Right lobe of liver (tissue), 6 donors: ENCODE results near the gene RABEP1. TPM values are rescaled to one million over a fixed set of nuclear protein-coding genes. Genes with fewer than 3 reads are reported as not detected.

Experiments
- ATAC-seq, 4 donors: fragments of 200-7000 bp; cut with Tn5 transposase; one replicate each; pipeline ENCODE4 v1.9.1; 2020; ENCODE audit warnings: mild to moderate bottlenecking in 4 of 4, moderate library complexity in 4 of 4
- DNase-seq, 3 donors: peaks; one replicate each; pipeline ENCODE4 v3.0.0-alpha.2; 2020
- H3K27ac ChIP-seq, 3 donors: fragments of 200-600 bp; one replicate each; pipeline ENCODE4 v1.8.0; 2022
- H3K27me3 ChIP-seq, 2 donors: fragments of 200-600 bp; one replicate each; pipeline ENCODE4 v1.8.0; 2022
- H3K36me3 ChIP-seq, 4 donors: fragments of 200-600 bp; sonication (generic) in 1 of 4; one replicate each; pipeline versions ENCODE4 v1.5.1 to v1.8.0; 2017 to 2022; ENCODE audit warnings: control low read depth in 1 of 4
- H3K4me1 ChIP-seq, 4 donors: fragments of 200-600 bp; sonication (generic) in 1 of 4; one replicate each; pipeline versions ENCODE4 v1.5.1 to v1.8.0; 2017 to 2022; ENCODE audit warnings: control low read depth in 1 of 4
- H3K4me3 ChIP-seq, 3 donors: fragments of 200-600 bp; one replicate each; pipeline ENCODE4 v1.8.0; 2022
- H3K9me3 ChIP-seq, 4 donors: fragments of 200-600 bp; sonication (generic) in 1 of 4; one replicate each; pipeline versions ENCODE4 v1.5.1 to v1.8.0; 2017 to 2022; ENCODE audit warnings: control low read depth in 1 of 4
- POLR2A ChIP-seq: fragments of 450-650 bp; IDR thresholded peaks from one replicate; pipeline ENCODE4 v1.6.1; 2017; ENCODE audit warnings: antibody characterized with exemption, mild to moderate bottlenecking
- WGBS: methylation state at CpG from one replicate; pipeline ENCODE4 v1.1.6; 2018; ENCODE audit warnings: low coverage, low lambda C conversion rate; ENCODE audit not compliant: insufficient coverage; ENCODE audit errors: missing lambda C conversion rate; 5-methylcytosine and 5-hydroxymethylcytosine counted together
- intact Hi-C, 2 donors: fragments of 100-400 bp; cut with DNase I; formaldehyde crosslinking; loops; one replicate each; pipeline versions ENCODE4 v1.11.2 to v1.14.1; 2022
- total RNA-seq, 6 experiments: library from RNA; depleted of rRNA in 2 of 6; stranded (reverse); fragments of >200 nt in 2 of 6; fragmentation: NEBNext Ultra II Directional in 3 of 6; extraction: Animal tissue kit (Norgen Biotek cat#: 25700) in 3 of 6; gene quantifications; one replicate each; pipeline versions ENCODE4 v1.1.0 to v1.2.4, GENCODE V29; 2016 to 2023
- TF ChIP-seq, protein P1 (sequence below), 4 donors: fragments of 200-600 bp in 3 of 4; fragments of 450-650 bp in 1 of 4; IDR thresholded peaks; one replicate each; pipeline versions ENCODE4 v1.5.1 to v1.8.0; 2016 to 2022; ENCODE audit warnings: antibody characterized with exemption in 4 of 4, mild to moderate bottlenecking in 2 of 4
- donor health status: DM: no; HTN: yes; CAD: no.
- donor health status: DM: no; HTN: no; CAD: no.
- donor health status: DM: no; HTN: no; CAD: no.
- donor health status: DM: no; HTN: yes; CAD: no.
- donor health status: DM: no; HTN: yes; CAD: no.

Gene RABEP1
- total RNA-seq, 6 experiments from 2014 or later = 15.5 to 25.4 (median 21.1) TPM

DNA sequence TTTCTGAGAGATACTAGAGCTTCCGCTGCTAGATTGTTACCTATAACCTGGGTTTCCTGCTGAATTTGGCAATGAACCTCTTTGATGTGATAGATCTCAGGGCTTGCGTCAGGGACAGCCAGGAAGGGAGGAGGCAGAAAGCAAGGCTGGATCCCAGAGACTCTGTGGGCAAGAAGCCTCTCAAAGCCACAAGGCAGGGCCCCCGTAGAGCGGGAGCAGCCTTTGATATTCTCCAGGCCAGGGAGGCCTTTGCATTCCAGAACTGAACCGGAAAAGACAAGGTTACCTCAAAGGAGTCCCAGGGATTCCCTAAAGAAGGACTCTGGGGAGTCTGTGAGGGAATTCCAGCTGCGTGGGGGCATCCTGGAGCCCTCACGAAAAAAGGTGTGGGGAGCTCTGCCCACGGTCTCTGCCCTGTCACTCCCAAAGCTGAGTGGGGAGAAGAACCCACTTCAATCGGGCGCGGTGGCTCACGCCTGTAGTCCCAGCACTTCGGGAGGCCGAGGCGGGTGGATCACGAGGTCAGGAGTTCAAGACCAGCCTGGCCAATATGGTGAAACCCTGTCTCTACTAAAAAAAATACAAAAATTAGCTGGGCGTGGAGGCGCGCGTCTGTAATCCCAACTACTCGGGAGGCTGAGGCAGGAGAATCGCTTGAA lies 33.1 kb upstream of the RABEP1 start:
- Histone ChIP-seq H3K36me3 (no peaks in the 10 kb centered on the region), H3K27me3 (no peaks in the 10 kb centered on the region), H3K4me3 (no peak overlapping the region), H3K9me3 (no peaks in the 10 kb centered on the region), H3K27ac (no peak overlapping the region), H3K4me1 (no peaks in the 10 kb centered on the region)
- WGBS = 85% methylated on average over 13 of the region's 22 CpGs
- no peak for DNase-seq
- TF ChIP-seq POLR2A = no peak
- TF ChIP-seq, protein P1, sequence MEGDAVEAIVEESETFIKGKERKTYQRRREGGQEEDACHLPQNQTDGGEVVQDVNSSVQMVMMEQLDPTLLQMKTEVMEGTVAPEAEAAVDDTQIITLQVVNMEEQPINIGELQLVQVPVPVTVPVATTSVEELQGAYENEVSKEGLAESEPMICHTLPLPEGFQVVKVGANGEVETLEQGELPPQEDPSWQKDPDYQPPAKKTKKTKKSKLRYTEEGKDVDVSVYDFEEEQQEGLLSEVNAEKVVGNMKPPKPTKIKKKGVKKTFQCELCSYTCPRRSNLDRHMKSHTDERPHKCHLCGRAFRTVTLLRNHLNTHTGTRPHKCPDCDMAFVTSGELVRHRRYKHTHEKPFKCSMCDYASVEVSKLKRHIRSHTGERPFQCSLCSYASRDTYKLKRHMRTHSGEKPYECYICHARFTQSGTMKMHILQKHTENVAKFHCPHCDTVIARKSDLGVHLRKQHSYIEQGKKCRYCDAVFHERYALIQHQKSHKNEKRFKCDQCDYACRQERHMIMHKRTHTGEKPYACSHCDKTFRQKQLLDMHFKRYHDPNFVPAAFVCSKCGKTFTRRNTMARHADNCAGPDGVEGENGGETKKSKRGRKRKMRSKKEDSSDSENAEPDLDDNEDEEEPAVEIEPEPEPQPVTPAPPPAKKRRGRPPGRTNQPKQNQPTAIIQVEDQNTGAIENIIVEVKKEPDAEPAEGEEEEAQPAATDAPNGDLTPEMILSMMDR (IDR thresholded peaks at IDR 0.05) = no peak
- ATAC-seq = no peak
- intact Hi-C loops = no loop called here

DNA sequence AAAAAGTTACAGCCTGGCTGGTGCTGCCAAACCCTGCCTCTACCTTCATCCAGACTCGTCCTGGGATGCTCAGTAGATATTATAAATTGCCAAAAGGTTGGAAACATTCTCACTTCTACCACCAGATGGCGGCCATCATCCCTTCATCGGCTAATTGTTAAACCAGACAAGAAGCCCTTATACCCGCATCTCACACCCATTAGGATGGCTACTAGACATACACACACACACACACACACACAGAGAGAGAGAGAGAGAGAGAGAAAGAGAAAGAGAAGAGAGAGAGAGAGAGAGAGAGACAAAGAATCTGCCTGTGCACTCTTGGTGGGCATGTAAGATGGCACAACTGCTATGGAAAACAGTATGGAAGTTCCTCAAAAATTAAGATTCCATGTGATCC lies 32.5 kb upstream of the RABEP1 start:
- no peaks in the 10 kb centered on the region for H3K9me3 ChIP-seq
- WGBS = 0% methylated on average over 4 of the region's 4 CpGs
- H3K4me3 ChIP-seq = no peak overlapping the region
- intact Hi-C loops = no loop called here
- H3K36me3 ChIP-seq = no peaks in the 10 kb centered on the region
- TF ChIP-seq POLR2A = no peak
- TF ChIP-seq, protein P1 (IDR thresholded peaks at IDR 0.05) = peak; percentile 49 to 64 (median 59)
- DNase-seq (peak in 1 of 3 donors; percentile 58), ATAC-seq (peak; percentile 90 to 94 (median 92))
- no peaks in the 10 kb centered on the region for H3K27me3 ChIP-seq
- no peaks in the 10 kb centered on the region for H3K4me1 ChIP-seq
- H3K27ac ChIP-seq = no peak overlapping the region

DNA sequence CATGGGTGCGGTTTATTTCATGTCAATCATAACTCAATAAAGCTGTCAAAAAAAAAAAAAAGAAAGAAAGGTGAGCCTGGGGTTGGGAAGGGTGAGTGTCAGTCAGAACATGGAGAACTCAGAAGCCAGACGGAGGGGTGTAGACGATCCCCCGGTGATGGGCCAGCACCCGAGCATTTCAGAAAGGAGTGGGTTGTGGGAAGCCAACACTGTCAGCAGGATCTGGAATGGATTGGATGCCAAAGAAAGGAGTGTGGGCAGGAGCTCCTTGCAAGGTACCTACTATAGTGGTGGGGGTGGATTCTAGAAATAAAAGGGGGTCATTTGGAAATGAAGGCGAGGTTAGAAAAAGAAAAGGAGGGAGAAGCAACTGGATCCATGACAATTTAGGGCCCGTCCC lies 27.7 kb upstream of the RABEP1 start:
- H3K9me3 ChIP-seq = no peaks in the 10 kb centered on the region
- no peak overlapping the region for H3K27ac ChIP-seq
- no peaks in the 10 kb centered on the region for H3K4me1 ChIP-seq
- 75% methylated on average over 7 of the region's 7 CpGs for WGBS
- ATAC-seq = no peak
- H3K4me3 ChIP-seq = no peak overlapping the region
- DNase-seq = no peak
- intact Hi-C loops = no loop called here
- no peak for TF ChIP-seq POLR2A
- TF ChIP-seq, protein P1 (IDR thresholded peaks at IDR 0.05) = no peak
- no peaks in the 10 kb centered on the region for H3K27me3 ChIP-seq
- H3K36me3 ChIP-seq = no peaks in the 10 kb centered on the region

DNA sequence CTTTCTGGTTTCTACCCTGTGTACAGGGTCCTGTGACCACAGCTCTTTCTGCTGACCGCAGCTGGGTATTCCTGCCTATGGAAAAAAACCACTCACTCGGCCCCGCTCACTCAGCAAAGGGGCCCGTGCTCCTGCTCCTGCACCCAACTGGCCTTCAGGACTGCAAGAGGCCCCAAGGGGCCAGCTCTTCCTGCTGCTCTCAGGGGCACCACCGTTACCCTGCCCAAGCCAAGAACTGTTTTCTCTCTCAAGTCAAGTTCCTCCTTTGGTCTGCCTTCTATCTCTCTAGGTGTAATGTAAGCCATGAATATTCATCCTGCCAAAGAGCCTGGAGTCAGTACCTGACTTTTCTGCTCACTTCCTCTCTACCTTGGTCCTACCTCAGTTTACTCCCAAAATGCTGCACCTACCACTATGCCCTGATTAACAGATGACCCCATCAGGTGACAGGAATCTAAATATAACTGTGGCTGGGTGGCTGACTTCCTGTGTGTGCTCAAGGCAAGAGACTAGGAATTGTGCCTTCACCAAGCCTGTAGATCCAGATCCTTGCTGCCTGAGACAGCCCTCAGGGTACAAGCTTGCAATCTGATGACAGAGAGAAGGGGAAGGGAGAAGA lies 27.1 kb upstream of the RABEP1 start:
- no peaks in the 10 kb centered on the region for H3K36me3 ChIP-seq
- no peak for TF ChIP-seq POLR2A
- TF ChIP-seq, protein P1 (IDR thresholded peaks at IDR 0.05) = no peak
- H3K27ac ChIP-seq = no peak overlapping the region
- no peaks in the 10 kb centered on the region for H3K27me3 ChIP-seq
- H3K4me3 ChIP-seq = no peak overlapping the region
- no peaks in the 10 kb centered on the region for H3K9me3 ChIP-seq
- ATAC-seq = peak in 3 of 4 donors; percentile 19 to 38 (median 21)
- H3K4me1 ChIP-seq = no peaks in the 10 kb centered on the region
- DNase-seq = no peak
- intact Hi-C loops = no loop called here
- WGBS = 67% methylated on average over 5 of the region's 5 CpGs
